ENCODE data around the gene AKNA.

Gene AKNA

DNA sequence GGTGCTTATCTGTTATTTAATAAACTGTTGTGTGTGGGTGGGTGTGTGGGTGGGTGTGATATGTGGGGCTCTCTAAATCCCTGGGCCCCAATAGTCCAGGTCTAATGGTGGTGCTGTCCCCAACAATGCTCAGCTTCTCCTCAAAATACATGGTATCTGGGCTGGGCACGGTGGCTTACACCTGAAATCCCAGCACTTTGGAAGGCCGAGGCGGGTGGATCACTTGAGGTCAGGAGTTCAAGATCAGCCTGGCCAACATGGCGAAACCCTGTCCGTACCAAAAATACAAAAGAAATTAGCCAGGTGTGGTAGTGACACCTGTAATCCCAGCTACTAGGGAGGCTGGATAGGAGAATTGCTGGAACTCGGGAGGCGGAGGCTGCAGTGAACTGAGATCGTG, 69.4 kb downstream of the AKNA start:
- no peak for DNase-seq

- DNase-seq = peak; percentile 45 to 75 (median 70)
Observed at GRCh38 chr9:114317665-114318357, 70.0 kb downstream of the AKNA start.

GRCh38 chr9:114316605-114317230, 71.1 kb downstream of the AKNA start:
- DNase-seq = no peak

GRCh38 chr9:114315723-114316363, 71.9 kb downstream of the AKNA start:
- peak; percentile 83 to 93 (median 91) for DNase-seq

DNA sequence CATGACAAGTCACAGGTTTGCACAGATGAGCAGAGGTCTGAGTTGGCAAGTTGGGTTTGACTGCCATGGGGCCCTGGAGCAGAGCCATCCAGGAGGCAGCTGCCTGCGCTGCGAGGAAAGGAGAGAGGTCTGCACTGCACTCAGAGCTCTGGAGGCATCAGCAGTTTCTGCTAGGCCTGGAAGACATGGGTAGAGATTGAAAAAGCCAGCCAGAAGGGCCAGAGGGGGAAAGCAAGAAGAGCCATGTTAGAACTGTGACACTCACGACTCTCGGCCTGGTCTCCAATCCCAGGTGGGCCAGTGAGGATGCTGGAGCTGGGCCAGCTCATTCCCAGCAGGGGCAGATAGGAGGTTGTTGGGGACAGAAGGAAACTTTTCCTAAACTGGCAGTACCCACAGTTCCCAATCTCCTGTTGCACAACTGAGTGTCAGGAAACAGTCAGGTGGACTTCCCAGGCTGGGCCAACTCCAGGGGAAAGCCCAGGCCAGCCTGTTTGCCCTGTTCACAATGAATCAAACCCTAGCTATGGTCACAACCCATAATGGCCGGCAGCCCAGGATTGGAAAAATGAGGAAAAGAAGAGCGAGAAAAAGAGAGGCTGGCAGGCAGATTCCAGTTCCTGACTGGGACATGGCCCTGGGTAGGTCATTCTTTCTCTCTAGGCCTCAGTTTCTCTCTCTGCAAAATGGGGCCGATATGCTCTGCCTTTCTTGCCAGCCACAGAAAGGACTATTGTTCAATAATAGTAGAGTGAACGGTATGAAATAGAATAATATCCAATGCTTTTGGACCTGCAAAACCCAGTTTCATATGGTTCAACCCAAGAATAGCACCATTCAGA, 72.7 kb downstream of the AKNA start:
- DNase-seq = peak; percentile 70 to 75 (median 73)

DNA sequence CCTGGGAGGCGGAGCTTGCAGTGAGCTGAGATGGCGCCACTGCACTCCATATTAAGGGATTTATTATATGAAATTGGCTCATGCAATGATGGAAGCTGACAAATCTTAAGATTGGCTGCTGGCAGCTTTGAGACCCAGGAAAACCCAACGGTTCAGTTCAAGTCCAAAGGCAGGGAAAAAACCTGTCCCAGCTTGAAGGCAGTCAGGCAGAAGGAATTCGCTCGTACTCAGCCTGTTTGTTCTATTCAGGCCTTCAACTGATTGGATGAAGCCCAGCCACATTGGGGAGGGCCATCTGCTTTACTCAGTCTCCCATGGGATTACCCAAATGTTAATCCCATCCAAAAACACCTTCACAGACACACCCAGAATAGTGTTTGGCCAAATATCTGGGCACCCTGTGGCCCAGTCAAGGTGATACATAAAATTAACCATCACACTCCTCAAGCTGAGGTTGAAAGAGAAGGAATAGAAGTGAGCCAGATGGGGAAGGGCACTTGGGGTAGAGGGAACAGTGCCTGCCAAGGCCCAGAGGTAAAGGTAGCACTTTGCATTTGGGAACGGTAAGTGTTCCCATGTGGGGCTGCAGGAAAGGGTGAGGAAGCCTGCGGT, 73.4 kb downstream of the AKNA start:
- DNase-seq = no peak

DNA sequence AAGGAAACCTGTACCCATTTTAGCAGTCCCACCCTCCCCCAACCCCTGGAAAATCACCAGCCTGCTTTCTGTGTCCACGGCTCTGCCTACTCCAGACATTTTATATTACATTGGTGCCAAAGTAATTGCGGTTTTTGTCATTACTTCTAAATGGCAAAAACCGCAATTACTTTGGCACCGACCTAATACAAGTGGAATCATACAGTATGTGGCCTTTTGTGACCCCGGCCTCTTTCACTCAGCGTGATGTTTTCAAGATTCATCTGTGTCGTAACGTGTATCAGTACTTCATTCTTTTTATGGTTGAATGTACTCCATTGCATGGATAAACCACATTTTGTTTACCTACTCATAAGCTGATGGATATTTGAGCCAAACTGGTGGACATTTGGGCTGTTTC, 74.6 kb downstream of the AKNA start:
- no peak for DNase-seq

DNA sequence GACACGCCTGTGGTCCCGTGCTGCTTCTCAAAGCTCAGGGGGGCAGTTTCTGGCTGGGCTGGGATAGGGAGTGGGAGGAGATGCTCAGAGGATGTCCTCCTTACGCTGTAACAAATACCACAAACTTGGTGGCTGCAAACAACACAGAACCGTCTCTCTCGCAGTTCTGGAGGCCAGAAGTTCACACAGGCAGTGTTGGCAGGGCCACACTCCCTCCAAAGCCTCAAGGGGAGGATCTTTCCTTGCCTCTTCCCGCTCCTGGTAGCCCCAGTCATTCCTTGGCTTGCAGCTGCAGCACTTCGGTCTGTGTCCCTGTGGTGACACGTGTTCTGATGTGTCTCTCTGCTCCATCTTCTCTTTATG, 75.3 kb downstream of the AKNA start:
- DNase-seq = no peak

DNA sequence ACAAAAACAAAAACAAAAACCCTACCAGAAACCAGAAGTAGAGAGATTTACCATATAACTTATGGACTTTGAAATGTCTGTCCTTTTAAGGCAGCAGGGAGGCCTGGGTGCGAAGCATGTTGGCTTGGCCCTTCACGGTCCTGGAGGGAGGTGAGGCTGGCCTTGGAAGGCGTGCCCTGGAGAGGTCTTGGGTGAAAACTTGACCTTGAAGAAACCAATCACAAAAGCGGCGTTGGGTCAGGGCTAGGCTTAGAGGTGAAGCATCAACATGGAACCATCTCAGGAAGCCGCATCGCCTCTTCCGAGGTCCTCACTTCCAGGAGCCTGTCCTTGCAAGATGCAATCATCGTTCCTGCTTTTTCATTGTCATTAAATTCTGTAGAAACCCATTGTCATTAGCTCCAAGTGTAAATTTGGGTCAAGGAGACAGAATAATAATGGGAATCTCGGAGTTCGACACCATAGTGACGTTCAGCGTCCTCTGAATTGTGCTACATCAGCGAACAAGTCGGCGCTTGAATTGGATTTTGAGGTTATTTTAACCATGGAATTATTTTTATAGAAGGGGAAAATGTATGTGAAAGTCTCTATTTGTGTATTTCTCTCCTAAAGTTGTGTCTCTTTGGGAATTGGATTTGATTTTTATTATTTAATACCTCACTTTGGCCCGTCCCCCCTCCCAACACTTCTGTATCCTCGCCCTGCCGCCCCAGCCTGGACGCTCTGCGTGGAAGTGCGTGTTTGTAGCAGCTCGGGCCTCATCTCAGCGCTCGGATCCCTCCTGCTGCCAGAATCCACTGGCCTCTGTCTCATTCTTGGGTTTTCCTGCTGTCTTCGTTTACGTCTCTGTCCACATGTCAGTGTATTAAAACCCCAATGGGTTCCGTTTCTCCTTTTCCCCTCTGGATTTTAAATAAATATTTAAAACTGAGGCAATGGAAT, 75.9 kb downstream of the AKNA start:
- DNase-seq = no peak

GRCh38 chr9:114310471-114311450, 77.0 kb downstream of the AKNA start:
- no peak for DNase-seq

GRCh38 chr9:114309096-114309495, 78.7 kb downstream of the AKNA start:
- no peak for DNase-seq

GRCh38 chr9:114308361-114308950, 79.3 kb downstream of the AKNA start:
- no peak for DNase-seq

- peak in 2 of 3 donors; percentile 26 to 29 for DNase-seq
Observed at GRCh38 chr9:114307899-114308267, 79.9 kb downstream of the AKNA start.

- DNase-seq = no peak
Observed at GRCh38 chr9:114304416-114305188, 83.2 kb downstream of the AKNA start.

- no peak for DNase-seq
Observed at GRCh38 chr9:114303977-114304376, 83.8 kb downstream of the AKNA start.

GRCh38 chr9:114303571-114303970, 84.2 kb downstream of the AKNA start:
- no peak for DNase-seq

DNA sequence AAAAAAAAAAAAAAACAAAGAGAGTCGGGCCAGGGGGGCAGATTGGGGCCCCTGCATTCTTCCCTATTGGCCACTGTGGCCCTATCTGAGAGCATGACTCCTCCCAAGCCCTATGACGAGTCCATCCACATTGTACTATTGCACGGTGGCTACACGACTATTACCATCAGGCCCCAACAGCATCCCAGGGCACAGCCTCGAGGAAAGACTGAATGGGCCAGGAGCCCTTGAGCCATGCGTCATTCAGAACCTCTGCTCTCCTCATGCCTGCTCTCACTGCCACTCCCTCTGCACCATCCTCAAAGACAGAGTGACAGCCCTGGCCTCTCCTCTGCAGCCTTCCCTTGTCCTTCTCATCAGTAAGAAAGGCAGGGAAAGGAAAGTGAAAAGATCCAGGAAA, 85.1 kb downstream of the AKNA start:
- no peak for DNase-seq

DNA sequence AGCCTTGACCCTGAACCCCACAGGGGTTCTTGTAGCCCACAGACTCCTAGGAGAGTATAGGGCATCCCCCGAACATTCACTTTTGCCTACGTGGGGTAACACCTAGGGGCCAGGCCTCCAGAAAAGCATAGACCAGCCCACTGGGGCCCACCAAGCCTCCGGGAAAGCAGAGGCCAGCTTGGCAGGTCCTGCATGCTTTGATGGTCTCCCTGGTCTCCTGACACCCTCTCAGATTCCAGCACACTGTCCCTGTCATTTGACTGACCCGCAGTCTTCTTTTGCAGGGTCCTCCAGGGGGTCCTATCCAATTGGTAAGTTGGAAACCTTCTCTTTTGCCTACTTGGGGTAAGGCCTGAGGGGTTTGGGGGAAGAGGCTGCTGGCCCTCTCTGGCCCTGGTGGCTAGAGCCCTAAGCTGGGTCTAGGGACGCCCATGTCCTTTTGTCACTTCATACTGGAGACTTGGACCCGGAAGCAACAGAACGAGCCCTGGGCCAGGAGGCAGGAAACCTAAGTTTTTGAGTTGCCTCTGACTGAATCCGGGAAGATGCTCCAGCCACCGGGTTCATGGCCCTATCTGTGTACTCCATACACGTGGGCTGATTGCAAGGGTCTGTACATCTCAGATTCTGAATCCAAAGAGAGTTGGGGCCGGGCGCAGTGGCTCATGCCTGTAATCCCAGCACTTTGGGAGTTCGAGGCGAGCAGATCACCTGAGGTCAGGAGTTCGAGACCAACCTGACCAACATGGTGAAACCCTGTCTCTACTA, 85.8 kb downstream of the AKNA start:
- DNase-seq = no peak
